ENCODE data around the gene CKS1B. TPM values are rescaled to one million over a fixed set of nuclear protein-coding genes. Genes with fewer than 3 reads are reported as not detected.

Gene CKS1B
- total RNA-seq, 2 donors from 2014 or later: 33.5 to 47.5 TPM

DNA sequence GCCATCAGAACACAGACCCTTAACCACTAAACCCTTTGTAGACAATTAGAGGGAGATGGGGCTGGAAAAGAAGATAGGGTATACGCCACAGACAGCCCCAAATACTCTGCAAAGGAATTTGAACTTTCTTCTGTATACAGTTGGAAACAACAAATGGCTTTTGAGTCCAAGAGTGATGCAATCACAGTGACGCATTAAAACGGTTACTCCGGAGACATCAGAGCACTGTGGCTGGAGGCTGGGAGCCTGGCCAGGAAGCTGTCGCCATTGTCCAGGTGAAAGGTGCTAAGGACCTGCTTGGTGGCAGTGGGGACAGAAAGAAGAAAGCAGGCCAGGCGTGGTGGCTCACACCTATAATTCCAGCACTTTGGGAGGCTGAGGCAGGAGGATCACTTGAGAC is 12.8 kb downstream of the CKS1B start:
- no peak overlapping the region for H3K27ac ChIP-seq
- peaks cover 0 to 8% of the 10 kb centered on the region in 2 donors for H3K36me3 ChIP-seq
- H3K27me3 ChIP-seq (replicated peaks; ENCODE audit: insufficient read depth): no peaks in the 10 kb centered on the region
- no peak for TF ChIP-seq CTCF (IDR thresholded peaks at IDR 0.05)
- TF ChIP-seq POLR2A (IDR thresholded peaks at IDR 0.05): no peak
- no peak for TF ChIP-seq POLR2AphosphoS5 (IDR thresholded peaks at IDR 0.05)
- no peak for DNase-seq (ENCODE audit: low spot score)
- no peak overlapping the region for H3K4me3 ChIP-seq
- WGBS: 74% methylated on average over 6 of the region's 6 CpGs
- no peaks in the 10 kb centered on the region for H3K9me3 ChIP-seq
- intact Hi-C loops (cut with DNase I): no loop called here
- H3K4me1 ChIP-seq (replicated peaks): peaks cover 6% of the 10 kb centered on the region

DNA sequence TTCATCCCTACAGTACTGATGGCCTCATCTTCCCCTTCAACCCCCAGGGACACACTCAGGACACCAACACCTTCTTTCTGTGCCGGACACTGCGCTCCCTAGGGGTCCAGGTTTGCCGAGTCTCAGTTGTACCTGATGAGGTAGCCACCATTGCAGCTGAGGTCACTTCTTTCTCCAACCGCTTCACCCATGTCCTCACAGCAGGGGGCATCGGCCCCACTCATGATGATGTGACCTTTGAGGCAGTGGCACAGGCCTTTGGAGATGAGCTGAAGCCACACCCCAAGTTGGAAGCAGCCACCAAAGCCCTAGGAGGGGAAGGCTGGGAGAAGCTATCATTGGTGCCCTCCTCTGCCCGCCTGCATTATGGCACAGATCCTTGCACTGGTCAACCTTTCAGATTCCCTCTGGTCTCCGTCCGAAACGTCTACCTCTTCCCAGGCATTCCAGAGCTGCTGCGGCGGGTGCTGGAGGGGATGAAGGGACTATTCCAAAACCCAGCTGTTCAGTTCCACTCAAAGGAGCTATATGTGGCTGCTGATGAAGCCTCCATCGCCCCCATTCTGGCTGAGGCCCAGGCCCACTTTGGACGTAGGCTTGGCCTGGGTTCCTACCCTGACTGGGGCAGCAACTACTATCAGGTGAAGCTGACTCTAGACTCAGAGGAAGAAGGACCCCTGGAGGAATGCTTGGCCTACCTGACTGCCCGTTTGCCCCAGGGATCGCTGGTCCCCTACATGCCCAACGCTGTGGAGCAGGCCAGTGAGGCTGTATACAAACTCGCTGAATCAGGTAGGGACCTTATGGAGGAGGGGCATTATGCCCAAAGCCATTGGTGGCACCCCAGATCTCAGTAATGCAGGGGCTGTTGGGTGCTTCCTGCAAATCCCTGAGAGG is 13.8 kb downstream of the CKS1B start:
- DNase-seq (ENCODE audit: low spot score): no peak
- no peaks in the 10 kb centered on the region for H3K27me3 ChIP-seq (replicated peaks; ENCODE audit: insufficient read depth)
- peaks cover 0 to 8% of the 10 kb centered on the region in 2 donors for H3K36me3 ChIP-seq
- WGBS: 87% methylated on average over 16 of the region's 17 CpGs
- no peak overlapping the region for H3K4me3 ChIP-seq
- TF ChIP-seq POLR2AphosphoS5 (IDR thresholded peaks at IDR 0.05) (no peak), CTCF (IDR thresholded peaks at IDR 0.05) (no peak), POLR2A (IDR thresholded peaks at IDR 0.05) (no peak)
- intact Hi-C loops (cut with DNase I): no loop called here
- H3K4me1 ChIP-seq (replicated peaks): peaks cover 6% of the 10 kb centered on the region
- no peak overlapping the region for H3K27ac ChIP-seq
- H3K9me3 ChIP-seq: no peaks in the 10 kb centered on the region

- peaks cover 0 to 8% of the 10 kb centered on the region in 2 donors for H3K36me3 ChIP-seq
- intact Hi-C loops (cut with DNase I): no loop called here
These were observed 14.8 kb downstream of the CKS1B start for GRCh38 chr1:154989195-154989860.

GRCh38 chr1:154990276-154990675 is 15.8 kb downstream of the CKS1B start:
- no peak for DNase-seq (ENCODE audit: low spot score)
- 93% methylated on average over 8 of the region's 8 CpGs for WGBS
- Histone ChIP-seq H3K9me3 (no peaks in the 10 kb centered on the region), H3K27ac (no peak overlapping the region), H3K36me3 (peaks cover 0 to 8% of the 10 kb centered on the region in 2 donors), H3K27me3 (replicated peaks; ENCODE audit: insufficient read depth) (no peaks in the 10 kb centered on the region), H3K4me1 (replicated peaks) (no peaks in the 10 kb centered on the region), H3K4me3 (no peak overlapping the region)
- TF ChIP-seq POLR2A (IDR thresholded peaks at IDR 0.05) (no peak), POLR2AphosphoS5 (IDR thresholded peaks at IDR 0.05) (no peak), CTCF (IDR thresholded peaks at IDR 0.05) (no peak)
- intact Hi-C loops (cut with DNase I): no loop called here

More at GRCh38 chr1:154989195-154989860, 14.8 kb downstream of the CKS1B start:
- no peak overlapping the region for H3K27ac ChIP-seq
- no peaks in the 10 kb centered on the region for H3K27me3 ChIP-seq (replicated peaks; ENCODE audit: insufficient read depth)
- no peak for TF ChIP-seq POLR2AphosphoS5 (IDR thresholded peaks at IDR 0.05)
- no peak for TF ChIP-seq POLR2A (IDR thresholded peaks at IDR 0.05)
- TF ChIP-seq CTCF (IDR thresholded peaks at IDR 0.05): no peak
- H3K4me3 ChIP-seq: no peak overlapping the region
- no peak for DNase-seq (ENCODE audit: low spot score)
- H3K4me1 ChIP-seq (replicated peaks): no peaks in the 10 kb centered on the region
- H3K9me3 ChIP-seq: no peaks in the 10 kb centered on the region
- WGBS: 85% methylated on average over 3 of the region's 3 CpGs
